ENCODE measurements around the gene ZNF267. TPM values are rescaled to one million over a fixed set of nuclear protein-coding genes. Genes with fewer than 3 reads are reported as not detected.
"Not testable (repeated sequence)": the region's sequence is repeated elsewhere in the genome, so short reads cannot be mapped to it uniquely, and the experiment has no call there.

Gene ZNF267
- total RNA-seq, 1 experiment from 2014 or later, result 19.6 TPM

DNA sequence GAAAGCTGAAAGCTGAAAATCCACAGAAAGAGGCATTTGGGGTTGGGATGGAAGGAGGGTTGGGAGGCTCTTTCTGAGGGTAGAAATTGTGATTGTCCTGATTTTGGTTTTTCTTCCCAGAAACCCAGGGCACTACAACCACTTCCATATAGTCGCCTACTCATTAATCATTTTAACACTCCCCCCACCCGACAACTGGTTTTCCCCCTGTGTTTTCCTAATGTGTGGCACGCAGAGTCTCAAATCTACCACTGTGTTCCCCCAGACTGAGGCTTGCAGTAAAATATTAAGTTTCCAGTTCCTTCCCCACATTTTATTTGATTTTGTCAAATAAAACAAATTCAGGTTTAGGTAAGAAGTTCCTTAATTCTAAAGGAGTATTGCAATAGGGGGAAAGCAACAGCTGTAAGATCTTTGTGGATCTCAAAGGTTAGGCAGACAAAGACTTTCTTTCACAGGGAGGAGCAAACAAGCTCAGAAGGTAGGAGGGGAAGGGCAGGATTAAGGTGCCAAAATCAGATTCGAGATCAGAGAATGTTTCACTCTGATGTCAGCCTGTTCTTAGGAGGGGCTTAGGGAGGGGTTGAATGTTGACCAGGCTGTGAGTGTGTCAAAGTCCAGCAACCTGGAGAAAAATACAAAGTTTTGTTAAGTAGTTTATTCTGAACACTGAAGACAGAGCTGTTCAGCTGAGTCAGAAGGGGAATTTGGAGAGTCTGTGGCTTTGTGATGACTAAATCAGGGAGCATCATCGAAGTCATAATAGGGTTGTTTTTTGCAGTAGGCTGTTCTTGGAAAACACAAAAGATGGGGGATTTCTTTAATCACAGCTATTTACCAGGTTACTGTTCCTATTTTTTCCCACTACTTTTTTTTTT, 3.6 kb downstream of the ZNF267 start:
- in situ Hi-C loops (cut with HindIII; ENCODE audit: low sequenced_read_pairs), result no loop called here
- no peak for DNase-seq (ENCODE audit: low spot score)

DNA sequence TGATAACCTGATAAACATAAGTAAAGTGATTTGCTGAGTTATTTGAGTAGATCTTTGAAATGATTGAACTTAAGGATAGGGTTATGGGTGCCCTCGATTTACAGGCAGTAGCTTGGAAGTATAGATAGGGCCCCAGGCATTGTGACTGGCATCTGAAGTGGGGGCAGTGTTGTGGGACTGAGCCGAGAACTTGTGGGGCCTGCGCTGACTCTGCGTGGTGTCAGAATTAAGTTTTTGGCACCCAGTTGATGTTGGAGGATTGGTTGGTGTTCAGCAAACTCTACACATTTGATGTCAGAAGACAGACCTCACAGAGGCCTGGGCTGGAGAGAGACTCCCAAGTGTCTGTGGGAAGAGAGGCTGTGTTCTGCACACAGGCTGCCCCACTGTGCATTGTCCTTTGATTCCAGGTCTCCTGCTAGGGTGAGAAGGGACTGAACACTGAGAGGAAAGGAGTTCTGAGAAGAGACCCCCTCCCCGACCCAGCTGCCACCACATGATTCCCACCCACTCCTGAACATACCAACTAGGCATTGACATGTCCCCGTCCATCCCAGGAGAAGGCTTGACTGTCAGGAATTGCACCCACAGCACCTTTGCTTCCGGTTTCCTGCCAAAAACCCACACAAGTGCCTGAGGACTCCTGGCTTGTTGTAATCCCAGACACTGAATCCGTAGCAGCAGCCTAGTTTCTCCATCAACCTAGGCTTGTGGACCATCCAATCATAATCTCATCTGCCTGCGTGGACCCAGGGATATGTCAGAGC, 4.5 kb downstream of the ZNF267 start:
- in situ Hi-C loops (cut with HindIII; ENCODE audit: low sequenced_read_pairs), result no loop called here
- DNase-seq (ENCODE audit: low spot score), result no peak

DNA sequence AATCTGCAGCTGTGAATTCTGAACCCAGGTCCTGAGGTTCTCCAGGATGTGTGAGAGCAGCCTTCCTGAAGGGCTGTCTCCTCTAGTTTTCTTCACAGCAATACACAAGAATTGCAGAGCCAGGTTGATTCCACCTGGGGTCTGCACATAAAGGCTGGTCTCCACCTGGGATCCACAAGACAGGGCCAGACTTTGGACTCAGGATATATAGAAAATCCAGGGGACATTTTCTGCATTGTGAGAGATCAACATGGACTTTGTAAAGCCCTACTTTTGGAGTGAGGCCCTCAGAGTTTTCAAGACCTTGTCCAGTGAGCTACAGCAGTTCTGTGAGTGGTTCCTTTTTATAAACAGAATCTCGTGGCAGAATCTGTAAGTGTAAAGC, 6.3 kb downstream of the ZNF267 start:
- in situ Hi-C loops (cut with HindIII; ENCODE audit: low sequenced_read_pairs), result no loop called here
- DNase-seq (ENCODE audit: low spot score), result no peak

DNA sequence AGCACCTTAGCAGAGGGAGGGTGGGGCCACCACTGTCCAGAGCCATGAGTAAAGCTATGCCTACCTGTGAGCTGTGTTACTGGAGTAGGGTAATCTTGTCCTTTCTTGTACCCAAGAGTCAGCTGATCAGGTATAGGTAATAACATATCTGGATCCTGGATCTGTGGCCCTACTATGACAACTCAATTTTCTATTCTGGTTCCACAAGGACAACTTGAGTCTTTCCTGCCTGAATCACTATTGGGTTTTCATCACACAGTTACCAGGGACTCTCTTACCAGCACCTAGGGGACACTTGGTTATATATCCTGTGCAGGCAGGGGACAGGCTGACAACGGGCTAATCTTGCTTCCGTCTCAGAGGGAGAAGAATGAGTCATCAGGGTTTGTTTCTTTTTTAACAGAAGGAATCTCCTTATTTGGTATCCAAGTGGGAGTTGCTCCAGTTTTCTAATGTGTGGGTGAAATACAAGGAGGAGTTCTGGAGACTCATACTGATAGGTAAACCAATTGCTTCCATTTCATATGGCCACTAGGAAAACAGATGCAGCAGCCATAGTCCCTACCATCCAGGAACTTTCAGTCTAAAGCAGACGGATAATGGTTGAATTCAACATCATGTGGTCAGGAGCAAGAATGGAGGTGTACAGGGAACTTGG, 6.8 kb downstream of the ZNF267 start:
- in situ Hi-C loops (cut with HindIII; ENCODE audit: low sequenced_read_pairs), result no loop called here
- DNase-seq (ENCODE audit: low spot score), result peak; percentile 43

DNA sequence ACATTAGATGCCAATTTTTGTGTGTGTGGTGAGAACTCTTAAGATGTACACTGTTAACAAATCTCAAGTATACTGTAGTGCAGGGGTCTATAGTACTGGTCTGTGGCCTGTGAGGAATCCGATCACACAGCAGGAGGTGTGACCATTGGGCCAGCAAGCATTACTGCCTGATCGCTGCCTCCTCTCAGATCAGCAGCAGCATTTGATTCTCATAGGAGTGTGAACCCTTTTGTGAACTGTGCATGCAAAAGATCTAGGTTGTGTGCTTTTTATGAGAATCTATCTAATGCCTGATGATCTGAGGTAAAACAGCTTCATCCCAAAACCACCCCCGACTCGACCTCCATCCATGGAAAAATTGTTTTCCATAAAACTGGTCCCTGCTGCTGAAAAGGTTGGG, 12.6 kb downstream of the ZNF267 start:
- in situ Hi-C loops (cut with HindIII; ENCODE audit: low sequenced_read_pairs), result no loop called here

DNA sequence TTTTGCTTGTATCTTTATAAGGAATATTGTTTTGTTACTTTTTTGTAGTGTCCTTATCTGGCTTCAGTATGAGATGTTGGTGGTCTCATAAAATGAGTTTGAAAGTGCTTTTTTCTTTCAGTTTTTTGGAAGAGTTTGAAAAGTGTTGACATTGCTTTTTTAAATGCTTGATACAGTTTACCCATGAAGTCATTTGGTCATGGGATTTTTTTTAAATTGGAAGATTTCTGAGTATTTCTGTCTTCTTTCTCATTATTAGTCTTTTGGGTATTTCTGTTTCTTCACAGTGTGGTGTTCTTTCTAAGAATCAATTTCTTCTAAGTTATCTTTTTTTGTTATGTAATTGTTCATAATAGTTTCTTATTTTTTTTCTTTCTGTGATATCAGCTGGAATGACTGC, 15.1 kb downstream of the ZNF267 start:
- in situ Hi-C loops (cut with HindIII; ENCODE audit: low sequenced_read_pairs), result no loop called here
- DNase-seq (ENCODE audit: low spot score), result no peak

More for the DNA sequence above, 12.6 kb downstream of the ZNF267 start:
- no peak for DNase-seq (ENCODE audit: low spot score)

DNA sequence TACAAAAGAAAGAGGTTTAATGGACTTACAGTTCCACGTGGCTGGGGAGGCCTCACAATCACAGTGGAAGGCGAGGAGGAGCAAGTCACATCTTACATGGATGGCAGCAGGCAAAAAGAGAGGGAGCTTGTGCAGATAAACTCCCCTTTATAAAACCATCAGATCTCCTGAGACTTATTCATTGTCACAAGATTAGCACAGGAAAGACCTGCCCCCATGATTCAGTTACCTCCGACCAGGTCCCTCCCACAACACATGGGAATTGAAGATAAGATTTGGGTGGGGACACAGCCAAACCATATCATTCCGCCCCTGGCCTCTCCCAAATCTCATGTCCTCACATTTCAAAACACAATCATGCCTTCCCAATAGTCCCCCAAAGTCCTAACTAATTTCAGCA, 18.5 kb downstream of the ZNF267 start:
- DNase-seq (ENCODE audit: low spot score); in situ Hi-C loops (cut with HindIII; ENCODE audit: low sequenced_read_pairs): not testable (repeated sequence)

DNA sequence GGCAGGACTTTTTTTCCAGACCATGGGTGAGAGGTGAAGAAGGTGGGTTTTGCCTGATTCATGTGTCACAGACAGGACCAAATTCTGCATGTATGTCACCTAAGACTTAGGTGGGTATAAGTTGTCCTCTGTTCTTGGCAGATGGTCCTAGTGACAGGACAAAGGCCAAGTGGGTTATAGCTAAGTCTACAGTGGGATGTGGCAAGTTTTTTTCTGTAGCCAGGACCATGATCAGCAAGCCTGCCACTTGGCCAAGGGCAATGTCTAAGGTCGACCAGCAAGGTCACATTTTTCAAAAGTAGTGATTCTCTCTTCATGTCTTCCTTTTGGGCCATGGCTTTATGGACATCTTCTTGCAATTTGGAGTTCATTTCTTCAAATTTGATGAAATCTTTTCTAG, 20.2 kb downstream of the ZNF267 start:
- no peak for DNase-seq (ENCODE audit: low spot score)
- in situ Hi-C loops (cut with HindIII; ENCODE audit: low sequenced_read_pairs), result no loop called here

DNA sequence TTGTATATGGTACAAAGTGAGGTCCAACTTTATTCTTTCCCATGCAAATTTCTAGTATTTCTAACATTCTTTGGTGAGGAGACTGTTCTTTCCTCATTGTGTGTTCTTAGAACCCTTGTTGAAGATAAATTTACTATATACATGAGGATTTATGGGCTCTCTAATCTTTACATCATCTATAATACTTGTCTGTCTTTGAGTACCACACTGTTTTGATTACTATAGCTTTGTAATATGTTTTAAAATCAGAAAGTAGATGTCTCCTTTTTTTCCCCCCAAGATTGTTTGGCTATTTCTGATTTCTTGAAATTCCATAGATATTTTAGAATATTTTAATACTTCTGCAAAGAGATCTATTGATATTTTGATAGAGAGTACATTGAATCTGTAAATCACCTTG, 23.7 kb downstream of the ZNF267 start:
- in situ Hi-C loops (cut with HindIII; ENCODE audit: low sequenced_read_pairs), result no loop called here
- DNase-seq (ENCODE audit: low spot score), result no peak

DNA sequence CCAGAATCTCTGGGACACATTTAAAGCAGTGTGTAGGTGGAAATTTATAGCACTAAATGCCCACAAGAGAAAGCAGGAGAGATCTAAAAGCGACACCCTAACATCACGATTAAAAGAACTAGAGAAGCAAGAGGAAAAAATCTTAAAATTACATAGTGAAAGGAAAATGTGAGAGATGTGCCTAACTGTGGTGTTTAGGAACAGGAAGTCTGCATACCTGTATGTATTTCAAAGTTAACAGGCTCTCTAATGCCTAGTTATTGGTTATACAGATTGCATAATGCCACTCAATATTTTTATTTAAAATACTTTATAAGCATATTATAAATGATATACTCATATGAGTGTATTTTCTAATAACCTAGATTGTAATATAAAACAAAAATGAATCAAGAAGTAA, 25.9 kb downstream of the ZNF267 start:
- in situ Hi-C loops (cut with HindIII; ENCODE audit: low sequenced_read_pairs), result no loop called here
- DNase-seq (ENCODE audit: low spot score), result no peak

DNA sequence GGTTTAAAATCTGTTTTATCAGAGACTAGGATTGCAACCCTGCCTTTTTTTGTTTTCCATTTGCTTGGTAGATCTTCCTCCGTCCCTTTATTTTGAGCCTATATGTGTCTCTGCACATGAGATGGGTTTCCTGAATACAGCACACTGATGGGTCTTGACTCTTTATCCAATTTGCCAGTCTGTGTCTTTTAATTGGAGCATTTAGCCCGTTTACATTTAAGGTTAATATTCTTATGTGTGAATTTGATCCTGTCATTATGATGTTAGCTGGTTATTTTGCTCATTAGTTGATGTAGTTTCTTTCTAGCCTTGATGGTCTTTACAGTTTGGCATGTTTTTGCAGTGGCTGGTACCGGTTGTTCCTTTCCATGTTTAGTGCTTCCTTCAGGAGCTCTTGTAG, 31.0 kb downstream of the ZNF267 start:
- in situ Hi-C loops (cut with HindIII; ENCODE audit: low sequenced_read_pairs), result not testable (repeated sequence)

DNA sequence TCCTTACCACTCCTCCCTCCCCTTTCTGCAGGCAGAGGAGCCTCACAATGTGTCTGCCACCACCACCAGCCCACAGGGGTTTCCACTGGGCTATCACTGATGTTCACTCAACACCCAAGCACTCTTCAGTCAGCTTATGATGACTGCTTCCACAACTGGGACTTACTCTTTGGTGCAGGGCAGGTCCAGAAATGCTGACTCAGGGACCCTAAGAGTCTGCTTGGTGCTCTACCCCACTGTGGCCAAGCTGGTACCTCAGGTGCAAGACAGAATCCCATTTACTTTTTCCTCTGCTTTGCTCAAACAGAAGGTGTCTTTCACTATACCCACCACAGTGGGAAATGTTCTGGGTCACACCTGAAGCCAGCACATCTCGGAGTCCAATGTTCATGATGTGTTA, 40.1 kb downstream of the ZNF267 start:
- in situ Hi-C loops (cut with HindIII; ENCODE audit: low sequenced_read_pairs), result no loop called here
- DNase-seq (ENCODE audit: low spot score), result no peak

More for the DNA sequence above, 31.0 kb downstream of the ZNF267 start:
- not testable (repeated sequence) for DNase-seq (ENCODE audit: low spot score)

DNA sequence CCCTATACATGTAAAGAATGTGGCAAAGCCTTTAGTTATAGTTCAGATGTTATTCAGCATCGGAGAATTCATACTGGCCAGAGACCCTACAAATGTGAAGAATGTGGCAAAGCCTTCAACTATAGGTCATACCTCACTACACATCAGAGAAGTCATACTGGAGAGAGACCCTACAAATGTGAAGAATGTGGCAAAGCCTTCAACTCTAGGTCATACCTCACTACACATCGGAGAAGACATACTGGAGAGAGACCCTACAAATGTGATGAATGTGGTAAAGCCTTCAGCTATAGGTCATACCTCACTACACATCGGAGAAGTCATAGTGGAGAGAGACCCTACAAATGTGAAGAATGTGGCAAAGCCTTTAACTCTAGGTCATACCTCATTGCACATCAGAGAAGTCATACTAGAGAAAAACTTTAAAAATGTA, 42.5 kb downstream of the ZNF267 start:
- in situ Hi-C loops (cut with HindIII; ENCODE audit: low sequenced_read_pairs), result no loop called here
- no peak for DNase-seq (ENCODE audit: low spot score)

DNA sequence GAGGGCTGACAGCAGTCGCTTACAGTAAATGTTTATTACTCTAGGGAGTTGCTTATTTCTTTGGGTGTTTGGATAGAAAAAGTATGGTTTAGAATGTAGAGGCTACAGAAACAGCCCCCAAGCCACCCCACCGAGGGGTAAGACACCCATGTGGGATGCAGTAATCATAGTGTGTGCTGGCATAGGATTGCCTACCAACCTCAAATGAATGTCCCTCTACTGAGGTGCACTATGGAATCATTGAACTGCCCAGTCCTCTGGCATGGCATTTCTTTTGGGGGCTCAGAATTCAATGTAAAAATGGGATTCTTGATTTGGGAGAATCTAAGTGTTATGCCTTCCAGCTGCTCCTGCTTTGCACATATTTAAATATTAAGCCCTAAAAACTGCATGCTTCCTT, 46.8 kb downstream of the ZNF267 start:
- no peak for DNase-seq (ENCODE audit: low spot score)
- in situ Hi-C loops (cut with HindIII; ENCODE audit: low sequenced_read_pairs), result no loop called here

DNA sequence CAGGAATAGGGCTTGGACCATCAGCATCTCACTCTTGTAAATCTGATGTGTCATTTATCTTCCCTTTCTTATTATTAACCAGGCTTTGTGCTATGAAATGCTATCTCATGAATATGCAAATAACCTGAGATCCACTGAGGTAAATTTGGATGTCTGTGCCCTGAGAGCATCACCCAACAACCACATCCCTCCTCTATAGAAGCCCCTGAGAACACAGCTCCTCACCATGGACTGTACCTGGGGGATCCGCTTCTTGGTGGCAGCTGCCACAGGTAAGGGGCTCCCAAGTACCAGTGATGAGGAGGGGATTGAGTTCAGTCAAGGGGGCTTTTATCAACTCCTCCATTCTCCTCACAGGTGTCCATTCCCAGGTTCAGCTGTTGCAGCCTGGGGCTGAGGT, 78.2 kb downstream of the ZNF267 start:
- in situ Hi-C loops (cut with HindIII; ENCODE audit: low sequenced_read_pairs), result not testable (repeated sequence)

DNA sequence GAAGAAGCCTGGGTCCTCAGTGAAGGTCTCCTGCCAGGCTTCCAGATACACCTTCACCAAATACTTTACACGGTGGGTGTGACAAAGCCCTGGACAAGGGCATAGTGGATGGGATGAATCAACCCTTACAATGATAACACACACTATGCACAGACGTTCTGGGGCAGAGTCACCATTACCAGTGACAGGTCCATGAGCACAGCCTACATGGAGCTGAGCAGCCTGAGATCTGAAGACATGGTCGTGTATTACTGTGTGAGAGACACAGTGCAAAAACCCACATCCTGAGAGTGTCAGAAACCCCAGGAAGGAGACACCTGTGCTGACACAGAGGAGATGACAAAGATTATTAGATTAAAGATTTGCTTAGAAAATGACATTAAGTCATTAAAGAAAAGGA, 78.6 kb downstream of the ZNF267 start:
- DNase-seq (ENCODE audit: low spot score); in situ Hi-C loops (cut with HindIII; ENCODE audit: low sequenced_read_pairs): not testable (repeated sequence)

More for the DNA sequence above, 78.2 kb downstream of the ZNF267 start:
- not testable (repeated sequence) for DNase-seq (ENCODE audit: low spot score)

DNA sequence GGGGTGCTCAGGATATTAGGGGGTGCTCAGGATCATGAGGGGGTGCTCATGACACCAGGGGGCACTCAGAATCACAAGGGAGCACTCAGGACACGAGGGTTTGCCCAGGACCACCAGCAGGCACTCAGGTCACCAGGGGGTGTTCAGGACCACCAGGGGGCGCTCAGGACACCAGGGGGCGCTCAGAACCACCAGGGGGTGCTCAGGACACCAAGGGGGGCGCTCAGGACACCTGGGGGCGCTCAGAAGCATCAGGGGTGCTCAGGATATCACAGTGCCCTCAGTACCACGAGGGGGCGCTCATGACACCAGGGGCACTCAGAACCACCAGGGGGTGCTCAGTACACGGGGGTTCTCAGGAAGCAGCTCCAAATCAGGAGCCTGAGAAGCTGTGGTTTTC, 82.6 kb downstream of the ZNF267 start:
- DNase-seq (ENCODE audit: low spot score); in situ Hi-C loops (cut with HindIII; ENCODE audit: low sequenced_read_pairs): not testable (repeated sequence)

DNA sequence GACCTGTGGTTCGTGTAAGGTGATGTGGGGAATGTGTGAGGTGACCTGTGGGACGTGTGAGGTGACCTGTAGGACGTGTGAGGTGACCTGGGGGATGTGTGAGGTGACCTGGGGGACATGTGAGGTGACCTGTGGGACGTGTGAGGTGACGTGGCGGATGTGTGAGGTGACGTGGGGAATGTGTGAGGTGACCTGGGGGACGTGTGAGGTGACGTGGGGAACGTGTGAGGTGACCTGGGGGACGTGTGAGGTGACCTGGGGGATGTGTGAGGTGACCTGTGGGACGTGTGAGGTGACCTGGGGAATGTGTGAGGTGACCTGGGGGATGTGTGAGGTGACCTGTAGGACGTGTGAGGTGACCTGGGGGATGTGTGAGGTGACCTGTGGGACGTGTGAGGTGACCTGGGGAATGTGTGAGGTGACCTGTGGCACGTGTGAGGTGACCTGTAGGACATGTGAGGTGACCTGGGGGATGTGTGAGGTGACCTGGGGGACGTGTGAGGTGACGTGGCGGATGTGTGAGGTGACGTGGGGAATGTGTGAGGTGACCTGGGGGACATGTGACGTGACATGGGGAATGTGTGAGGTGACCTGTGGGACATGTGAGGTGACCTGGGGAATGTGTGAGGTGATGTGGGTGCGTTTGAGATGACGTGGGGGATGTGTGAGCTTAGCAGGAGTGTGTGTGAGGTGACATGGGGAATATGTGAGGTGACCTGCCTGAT, 86.7 kb downstream of the ZNF267 start:
- DNase-seq (ENCODE audit: low spot score); in situ Hi-C loops (cut with HindIII; ENCODE audit: low sequenced_read_pairs): not testable (repeated sequence)

Data from G401 (cell line).